Transverse colon (tissue), 4 donors: Measurements from ENCODE around the gene ANAPC10. TPM values are rescaled to one million over a fixed set of nuclear protein-coding genes. Genes with fewer than 3 reads are reported as not detected.

ENCODE experiments used
- DNase-seq: peaks from one replicate; pipeline ENCODE4 v3.0.0-alpha.2; 2019
- H3K27ac ChIP-seq, 4 donors: fragments of 200-600 bp; sonication (generic); 2 replicates each; pipeline ENCODE4 v1.5.1; 2016 to 2018; ENCODE audit warnings: inconsistent platforms in 4 of 4
- H3K27me3 ChIP-seq: fragments of 200-600 bp; sonication (generic); 2 replicates; pipeline ENCODE4 v1.5.1; 2017; ENCODE audit warnings: inconsistent platforms
- H3K36me3 ChIP-seq, 4 donors: fragments of 200-600 bp; sonication (generic); 2 replicates each; pipeline ENCODE4 v1.5.1; 2017 to 2019; ENCODE audit warnings: inconsistent platforms in 4 of 4
- H3K4me1 ChIP-seq, 4 donors: fragments of 200-600 bp; sonication (generic); 2 replicates each; pipeline ENCODE4 v1.5.1; 2017 to 2020; ENCODE audit warnings: inconsistent platforms in 4 of 4
- H3K4me3 ChIP-seq, 4 donors: fragments of 200-600 bp; sonication (generic); 1 replicate in 1 of 4; 2 replicates in 3 of 4; pipeline versions ENCODE4 v1.5.1 to v1.6.1; 2017 to 2019; ENCODE audit warnings: inconsistent platforms in 4 of 4
- H3K9me3 ChIP-seq, 2 donors: fragments of 200-600 bp; sonication (generic); 2 replicates each; pipeline ENCODE4 v1.5.1; 2017 to 2019; ENCODE audit warnings: inconsistent platforms in 2 of 2
- CTCF ChIP-seq, 5 experiments: fragments of 200-600 bp in 3 of 5; fragments of 450-650 bp in 2 of 5; sonication (generic) in 3 of 5; IDR thresholded peaks; 1 replicate in 2 of 5; 2 replicates in 3 of 5; pipeline ENCODE4 v1.5.1; 2016 to 2017; ENCODE audit warnings: antibody characterized with exemption in 5 of 5, inconsistent platforms in 3 of 5, mild to moderate bottlenecking in 2 of 5, moderate library complexity in 1 of 5
- EP300 ChIP-seq: sonication (generic); formaldehyde crosslinking; IDR thresholded peaks from one replicate; pipeline ENCODE4 v1.6.1; 2017; ENCODE audit warnings: antibody characterized with exemption, low read depth
- POLR2A ChIP-seq: fragments of 450-650 bp; IDR thresholded peaks from one replicate; pipeline ENCODE4 v1.6.1; 2016; ENCODE audit warnings: antibody characterized with exemption, mild to moderate bottlenecking, moderate library complexity
- POLR2AphosphoS5 ChIP-seq, 3 donors: sonication (generic); formaldehyde crosslinking; IDR thresholded peaks; one replicate each; pipeline ENCODE4 v1.6.1; 2016; ENCODE audit warnings: antibody characterized with exemption in 3 of 3
- WGBS, 2 donors: methylation state at CpG; one replicate each; pipeline ENCODE4 v1.1.5; 2018; ENCODE audit warnings: low coverage in 1 of 2; 5-methylcytosine and 5-hydroxymethylcytosine counted together
- in situ Hi-C, 4 donors: fragments of 200-750 bp; cut with MboI; loops; one replicate each; pipeline versions ENCODE4 v1.15.0 to v1.15.1; 2017; ENCODE audit warnings: low sequenced_read_pairs in 3 of 4, low pct_ligation_motif_present in 1 of 4, low pct_unique_long_range_greater_than_20kb in 1 of 4
- intact Hi-C: fragments of 100-400 bp; cut with DNase I; formaldehyde crosslinking; loops from one replicate; pipeline ENCODE4 v1.15.1; 2023; ENCODE audit warnings: low total_unique reads
- total RNA-seq, 4 donors: library from RNA; depleted of rRNA; stranded (reverse); fragments of >200 nt; gene quantifications; one replicate each; pipeline ENCODE4 v1.1.0, GENCODE V29; 2016

Gene ANAPC10
- total RNA-seq, 4 donors from 2014 or later, result 7.5 to 24.8 (median 15.4) TPM

GRCh38 chr4:144948009-144948408 lies 150.0 kb downstream of the ANAPC10 start:
- Histone ChIP-seq H3K27ac (no peak overlapping the region), H3K9me3 (no peaks in the 10 kb centered on the region), H3K4me1 (no peaks in the 10 kb centered on the region), H3K27me3 (no peaks in the 10 kb centered on the region), H3K4me3 (no peak overlapping the region), H3K36me3 (no peaks in the 10 kb centered on the region)
- WGBS, 2 donors, result 33 to 75% methylated on average over 1 to 2 of the region's 2 CpGs
- intact Hi-C loops, result no loop called here
- in situ Hi-C loops, result no loop called here
- no peak for DNase-seq
- TF ChIP-seq POLR2A, result no peak
- no peak for TF ChIP-seq POLR2AphosphoS5 (IDR thresholded peaks at IDR 0.05)
- TF ChIP-seq EP300, result no peak
- TF ChIP-seq CTCF (IDR thresholded peaks at IDR 0.05), result no peak

Other genes with a start within 250 kb of the ANAPC10 start
- 10 to 100 TPM; 23.8 to 48.8 (median 35.7) TPM for gene ABCE1, start 115 bp upstream of the ANAPC10 start, total RNA-seq
- gene OTUD4, start 82.4 kb upstream of the ANAPC10 start, total RNA-seq, result 10 to 100 TPM; 10.5 to 46.0 (median 27.6) TPM